Liver (tissue), 2 donors: ENCODE data around the gene MAX.

Experiments
- RAD21 ChIP-seq, 2 donors: IDR thresholded peaks; 2 replicates each; pipeline ENCODE4 v1.6.1; 2016; ENCODE audit warnings: antibody characterized with exemption in 2 of 2, mild to moderate bottlenecking in 2 of 2
- TAF1 ChIP-seq: conservative IDR thresholded peaks from 2 replicates; pipeline ENCODE4 v1.6.1; 2016; ENCODE audit warnings: antibody characterized with exemption, mild to moderate bottlenecking
- donor health status: healthy.

DNA sequence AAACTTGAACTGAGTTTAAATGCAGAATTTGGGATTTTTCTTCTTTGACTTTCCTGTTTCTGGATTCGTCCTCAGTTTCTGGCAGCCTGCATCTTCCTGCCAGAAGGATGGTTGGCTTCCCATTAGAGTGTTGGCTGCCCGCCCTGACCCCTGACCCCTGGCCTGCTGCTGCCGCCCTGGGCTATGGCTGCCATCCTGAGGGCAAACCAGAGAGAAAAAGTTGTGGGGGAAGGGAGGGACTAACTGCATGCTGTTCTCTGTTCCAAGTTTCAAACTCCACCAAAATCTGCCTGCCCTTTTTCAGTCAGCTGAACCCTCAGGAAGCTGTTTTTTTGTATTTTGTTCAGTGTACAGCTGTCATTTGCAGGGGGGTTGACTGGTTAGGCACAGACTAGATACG lies 67.3 kb downstream of the MAX start:
- TF ChIP-seq TAF1, result no peak
- TF ChIP-seq RAD21 (IDR thresholded peaks at IDR 0.05), result peak; percentile 62 to 63
